ENCODE results near the gene BSCL2.
"Not testable (repeated sequence)": the region's sequence is repeated elsewhere in the genome, so short reads cannot be mapped to it uniquely, and the experiment has no call there.

The BSCL2 gene

GRCh38 chr11:62682518-62682917, 24.7 kb downstream of the BSCL2 start:
- no peak for DNase-seq

- DNase-seq, result no peak
These were observed 26.4 kb downstream of the BSCL2 start for GRCh38 chr11:62680825-62681240.

- peak; percentile 89 for DNase-seq
These were observed 28.2 kb downstream of the BSCL2 start, which contains the start of gene UBXN1 for GRCh38 chr11:62678770-62679696. UBXN1 (minus strand) TSS chr11:62679073; CDS start chr11:62678923, 150 bp downstream.

- no peak for DNase-seq
These were observed 28.8 kb downstream of the BSCL2 start for GRCh38 chr11:62678433-62678769.

GRCh38 chr11:62677714-62678113, 29.5 kb downstream of the BSCL2 start:
- no peak for DNase-seq

GRCh38 chr11:62677156-62677555, 30.1 kb downstream of the BSCL2 start:
- DNase-seq, result no peak

GRCh38 chr11:62676698-62677097, 30.5 kb downstream of the BSCL2 start:
- no peak for DNase-seq

GRCh38 chr11:62675415-62675814, 31.8 kb downstream of the BSCL2 start:
- DNase-seq, result not testable (repeated sequence)

GRCh38 chr11:62673196-62673525, 34.1 kb downstream of the BSCL2 start:
- no peak for DNase-seq

- DNase-seq, result peak; percentile 84
These were observed 35.4 kb downstream of the BSCL2 start, which contains the start of the genes LBHD1 and UQCC3 for GRCh38 chr11:62671608-62672389. LBHD1 (minus strand) TSS chr11:62672267; CDS start chr11:62670031, 2,236 bp downstream. UQCC3 (plus strand) TSS chr11:62671673; CDS start chr11:62671746, 73 bp downstream.

- no peak for DNase-seq
These were observed 36.0 kb downstream of the BSCL2 start for GRCh38 chr11:62671236-62671607.

GRCh38 chr11:62669420-62670161, 37.6 kb downstream of the BSCL2 start:
- no peak for DNase-seq

- no peak for DNase-seq
These were observed 39.8 kb downstream of the BSCL2 start for GRCh38 chr11:62667460-62667859.

GRCh38 chr11:62666259-62666926, 40.8 kb downstream of the BSCL2 start:
- DNase-seq, result no peak

GRCh38 chr11:62665599-62666258, 41.5 kb downstream of the BSCL2 start:
- DNase-seq, result peak; percentile 66

- DNase-seq, result peak; percentile 96
These were observed 42.1 kb downstream of the BSCL2 start, which contains the start of the genes C11orf98 and CSKMT for GRCh38 chr11:62665075-62665598. C11orf98 (minus strand) TSS chr11:62665210; CDS start chr11:62665169, 41 bp downstream. CSKMT (plus strand) TSS chr11:62665312; CDS start chr11:62665880, 568 bp downstream.

GRCh38 chr11:62664405-62665074, 42.7 kb downstream of the BSCL2 start:
- DNase-seq, result no peak

GRCh38 chr11:62656796-62657429, 50.3 kb downstream of the BSCL2 start:
- no peak for DNase-seq

GRCh38 chr11:62654297-62654696, 52.9 kb downstream of the BSCL2 start:
- DNase-seq, result no peak

All from midbrain (tissue), 1 donor.